Activated naive CD8-positive, alpha-beta T cell treated with anti-CD3 and anti-CD28 coated beads, Interleukin-2, amount 50 U/mL, for 24 hours (primary cell): ENCODE measurements around the gene ERBB4.

Source experiments
- ATAC-seq: fragments of 150-1000 bp; cut with Tn5 transposase; one replicate; pipeline ENCODE4 v1.10.0; 2021
- DNase-seq: peaks from one replicate; pipeline ENCODE4 v3.0.0; 2021
- H3K27ac Mint-ChIP-seq: one replicate; pipeline ENCODE4 v1.8.0; 2021; ENCODE audit warnings: mild to moderate bottlenecking, mixed read lengths
- H3K27me3 Mint-ChIP-seq: one replicate; pipeline ENCODE4 v1.8.0; 2021; ENCODE audit warnings: mixed read lengths
- H3K36me3 Mint-ChIP-seq: one replicate; pipeline ENCODE4 v1.8.0; 2021; ENCODE audit warnings: low read depth, mixed read lengths
- H3K4me1 Mint-ChIP-seq: one replicate; pipeline ENCODE4 v1.8.0; 2021; ENCODE audit warnings: mixed read lengths
- H3K4me3 Mint-ChIP-seq: one replicate; pipeline ENCODE4 v1.8.0; 2021; ENCODE audit warnings: mild to moderate bottlenecking, moderate library complexity, mixed read lengths
- H3K9me3 Mint-ChIP-seq: one replicate; pipeline ENCODE4 v1.8.0; 2021; ENCODE audit warnings: mixed read lengths

Gene ERBB4

DNA sequence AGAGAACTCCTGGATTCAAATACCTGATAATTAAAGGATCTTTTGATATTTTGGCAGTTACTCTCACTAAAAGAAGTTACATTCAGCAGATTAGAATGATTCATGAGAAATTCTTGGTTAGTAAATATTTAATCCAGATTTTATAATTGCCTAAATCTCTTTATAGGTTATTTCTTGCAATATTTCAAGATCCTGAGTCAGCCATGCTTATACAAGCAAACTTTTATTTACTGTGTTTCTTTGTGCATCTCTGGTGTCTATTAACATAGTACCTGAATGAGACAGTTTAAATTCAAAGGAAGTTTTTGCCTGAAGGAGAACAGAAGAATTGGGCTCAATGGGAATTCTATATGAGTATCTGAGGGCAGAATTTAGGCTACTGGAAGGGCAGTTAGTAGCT lies 249.3 kb downstream of the ERBB4 start:
- no peak for DNase-seq
- ATAC-seq = no peak
- no peaks in the 10 kb centered on the region for H3K27me3 Mint-ChIP-seq
- no peak overlapping the region for H3K27ac Mint-ChIP-seq
- no peaks in the 10 kb centered on the region for H3K36me3 Mint-ChIP-seq
- no peak overlapping the region for H3K4me3 Mint-ChIP-seq
- H3K4me1 Mint-ChIP-seq = no peaks in the 10 kb centered on the region
- no peaks in the 10 kb centered on the region for H3K9me3 Mint-ChIP-seq

DNA sequence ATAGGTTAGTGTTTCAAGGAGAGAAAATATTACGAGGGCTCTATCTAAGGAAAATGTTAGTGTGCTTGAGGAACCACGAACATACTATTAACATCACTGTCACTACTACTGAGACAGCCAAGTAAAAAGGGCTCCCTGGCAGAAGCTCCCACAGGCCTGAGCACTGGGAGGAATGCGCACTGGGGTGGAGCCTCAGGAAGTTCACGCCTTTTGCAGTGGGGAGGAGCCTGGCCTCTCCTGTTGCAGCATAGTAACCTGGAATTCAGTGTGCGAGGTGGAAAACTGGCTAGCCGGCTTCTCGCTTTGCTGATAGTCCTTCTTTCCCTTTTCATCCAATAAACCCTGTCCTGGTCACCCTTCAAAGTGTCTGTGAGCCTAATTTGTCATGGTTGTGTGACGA lies 250.3 kb downstream of the ERBB4 start:
- Mint-ChIP-seq H3K36me3 (no peaks in the 10 kb centered on the region), H3K27ac (no peak overlapping the region), H3K9me3 (no peaks in the 10 kb centered on the region), H3K27me3 (no peaks in the 10 kb centered on the region), H3K4me3 (no peak overlapping the region), H3K4me1 (no peaks in the 10 kb centered on the region)
- no peak for DNase-seq
- no peak for ATAC-seq

DNA sequence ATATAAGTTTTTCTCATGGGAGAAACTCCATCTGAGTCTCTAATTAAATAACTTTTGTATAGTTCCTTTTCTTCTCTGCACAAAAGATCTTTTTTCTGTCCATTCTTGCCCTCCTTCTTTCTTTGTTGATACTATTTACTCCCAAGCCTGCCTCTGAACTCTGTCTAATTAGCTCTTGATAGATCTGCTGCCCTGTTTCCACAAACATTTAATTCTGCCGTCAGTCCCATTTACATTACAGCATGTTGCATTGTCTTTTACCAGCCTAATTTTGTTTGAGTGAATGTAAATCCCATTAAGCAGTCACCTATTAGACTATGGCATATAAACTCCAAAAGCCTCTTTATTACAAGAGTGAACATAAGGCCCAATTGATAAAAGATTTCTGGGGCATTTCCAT lies 254.4 kb downstream of the ERBB4 start:
- ATAC-seq = no peak
- no peak overlapping the region for H3K27ac Mint-ChIP-seq

DNA sequence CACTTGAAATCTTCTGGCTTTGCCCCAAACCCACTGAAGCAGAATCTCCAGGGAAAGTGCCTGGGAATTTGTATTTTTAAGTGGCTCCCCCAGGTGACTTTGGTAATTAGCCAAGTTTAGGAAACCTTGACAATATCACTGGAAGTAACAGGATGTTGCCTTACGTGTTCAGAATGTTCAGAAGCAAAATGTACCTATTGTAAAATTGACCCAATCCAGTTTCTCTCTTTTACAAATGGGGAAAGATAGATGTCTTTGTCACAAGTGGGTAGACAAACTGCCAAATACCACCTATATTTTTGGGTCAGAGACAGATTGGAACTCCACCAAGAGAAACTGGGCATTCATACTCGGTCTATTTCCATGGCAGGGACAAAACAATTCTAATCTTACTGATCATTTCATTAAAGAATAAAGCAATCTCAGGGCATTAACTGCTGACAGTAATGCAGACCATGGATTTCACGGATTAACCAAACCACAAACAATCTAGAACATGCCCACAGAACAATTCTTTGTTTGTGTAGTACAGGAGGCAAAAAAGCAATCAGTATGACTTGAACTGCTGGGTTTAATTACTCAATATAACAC lies 255.8 kb downstream of the ERBB4 start:
- H3K9me3 Mint-ChIP-seq = no peaks in the 10 kb centered on the region
- H3K36me3 Mint-ChIP-seq = no peaks in the 10 kb centered on the region
- no peak overlapping the region for H3K27ac Mint-ChIP-seq
- ATAC-seq (no peak), DNase-seq (no peak)
- H3K27me3 Mint-ChIP-seq = no peaks in the 10 kb centered on the region
- H3K4me3 Mint-ChIP-seq = no peak overlapping the region
- H3K4me1 Mint-ChIP-seq = no peaks in the 10 kb centered on the region

More for the DNA sequence above, 254.4 kb downstream of the ERBB4 start:
- H3K4me3 Mint-ChIP-seq = no peak overlapping the region
- H3K4me1 Mint-ChIP-seq = no peaks in the 10 kb centered on the region
- no peaks in the 10 kb centered on the region for H3K36me3 Mint-ChIP-seq
- H3K9me3 Mint-ChIP-seq = no peaks in the 10 kb centered on the region
- no peaks in the 10 kb centered on the region for H3K27me3 Mint-ChIP-seq
- DNase-seq = no peak

DNA sequence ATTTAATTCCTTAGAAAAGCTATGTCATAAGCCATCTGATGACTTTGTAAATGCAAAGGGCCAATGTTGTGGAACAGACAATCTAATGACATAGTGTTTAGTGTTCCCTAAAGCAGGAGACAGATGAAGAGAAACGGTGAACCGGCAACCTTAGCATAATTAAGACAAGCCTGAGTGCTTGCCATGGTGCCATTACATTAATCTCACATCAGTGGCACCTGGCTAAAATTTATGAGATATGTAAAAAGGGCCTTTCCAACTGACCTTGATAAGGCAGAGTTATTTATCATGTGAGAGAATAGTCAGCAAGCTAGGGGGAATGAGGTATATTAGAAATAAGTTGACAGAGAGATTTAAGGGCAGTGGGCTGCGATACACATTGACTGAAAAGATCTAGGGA lies 261.8 kb downstream of the ERBB4 start:
- Mint-ChIP-seq H3K9me3 (no peaks in the 10 kb centered on the region), H3K4me3 (no peak overlapping the region), H3K27me3 (no peaks in the 10 kb centered on the region), H3K36me3 (no peaks in the 10 kb centered on the region), H3K4me1 (no peaks in the 10 kb centered on the region), H3K27ac (no peak overlapping the region)
- DNase-seq (no peak), ATAC-seq (no peak)

DNA sequence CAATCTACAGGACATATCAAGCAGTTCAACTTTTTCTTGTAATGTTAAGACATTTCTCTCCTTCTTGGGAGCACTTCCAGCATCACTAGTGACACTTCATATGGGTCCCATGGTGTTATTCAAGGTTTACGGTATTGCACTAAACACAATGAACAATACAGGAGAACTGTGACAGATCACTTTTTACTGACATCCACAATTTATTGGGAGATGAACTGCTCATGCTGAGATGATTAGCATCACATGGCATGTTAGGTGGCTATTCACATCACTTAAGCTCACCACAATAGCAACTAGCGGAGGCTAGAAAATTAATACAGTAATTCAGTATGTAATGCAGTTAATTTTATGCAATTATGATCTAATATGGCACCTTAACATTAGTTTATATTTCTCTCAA lies 264.4 kb downstream of the ERBB4 start:
- H3K4me1 Mint-ChIP-seq = no peaks in the 10 kb centered on the region
- no peak overlapping the region for H3K27ac Mint-ChIP-seq
- H3K27me3 Mint-ChIP-seq = no peaks in the 10 kb centered on the region
- ATAC-seq (no peak), DNase-seq (no peak)
- no peaks in the 10 kb centered on the region for H3K36me3 Mint-ChIP-seq
- no peak overlapping the region for H3K4me3 Mint-ChIP-seq
- no peaks in the 10 kb centered on the region for H3K9me3 Mint-ChIP-seq

DNA sequence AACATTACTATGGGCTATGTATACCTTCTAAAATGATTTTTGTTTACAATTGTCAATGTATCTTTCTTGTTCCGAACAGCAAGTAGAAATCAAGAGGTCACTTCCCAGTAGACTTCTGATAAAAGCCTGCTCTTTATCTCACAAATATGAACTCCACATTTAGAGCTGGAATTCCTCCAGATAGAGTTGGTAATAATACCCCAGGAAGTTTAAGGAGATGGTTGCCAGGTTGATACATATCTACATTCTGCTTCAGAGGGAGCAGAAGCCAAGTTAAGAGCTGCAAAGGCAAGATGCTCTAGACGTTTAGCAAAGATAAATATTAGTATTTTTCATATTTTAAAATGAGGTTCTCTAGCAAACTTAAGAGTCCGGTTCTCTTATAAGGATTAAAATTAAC lies 267.0 kb downstream of the ERBB4 start:
- no peak overlapping the region for H3K27ac Mint-ChIP-seq
- H3K36me3 Mint-ChIP-seq = no peaks in the 10 kb centered on the region
- H3K9me3 Mint-ChIP-seq = no peaks in the 10 kb centered on the region
- H3K27me3 Mint-ChIP-seq = no peaks in the 10 kb centered on the region
- H3K4me1 Mint-ChIP-seq = no peaks in the 10 kb centered on the region
- no peak for ATAC-seq
- no peak for DNase-seq
- no peak overlapping the region for H3K4me3 Mint-ChIP-seq

DNA sequence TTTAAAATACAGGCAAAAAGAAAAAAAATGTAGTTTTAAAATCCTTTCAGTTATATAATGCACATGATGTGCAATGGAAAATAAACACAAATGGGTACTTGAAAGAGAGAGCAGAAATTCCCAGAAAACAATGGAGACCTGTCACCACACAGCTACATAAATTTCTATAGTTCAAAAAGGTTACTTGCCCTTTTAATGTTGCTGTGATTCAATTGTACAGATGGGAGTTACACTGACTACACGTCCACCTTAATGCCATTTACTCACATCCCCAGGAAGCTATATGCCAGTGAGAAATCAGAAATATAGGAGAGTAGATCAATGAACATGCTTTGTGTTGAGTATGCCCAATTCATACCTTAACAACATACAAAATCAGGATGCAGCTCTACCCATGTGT lies 269.6 kb downstream of the ERBB4 start:
- no peak for DNase-seq
- Mint-ChIP-seq H3K36me3 (no peaks in the 10 kb centered on the region), H3K4me1 (no peaks in the 10 kb centered on the region), H3K27me3 (no peaks in the 10 kb centered on the region), H3K9me3 (no peaks in the 10 kb centered on the region), H3K27ac (no peak overlapping the region), H3K4me3 (no peak overlapping the region)
- ATAC-seq = no peak

DNA sequence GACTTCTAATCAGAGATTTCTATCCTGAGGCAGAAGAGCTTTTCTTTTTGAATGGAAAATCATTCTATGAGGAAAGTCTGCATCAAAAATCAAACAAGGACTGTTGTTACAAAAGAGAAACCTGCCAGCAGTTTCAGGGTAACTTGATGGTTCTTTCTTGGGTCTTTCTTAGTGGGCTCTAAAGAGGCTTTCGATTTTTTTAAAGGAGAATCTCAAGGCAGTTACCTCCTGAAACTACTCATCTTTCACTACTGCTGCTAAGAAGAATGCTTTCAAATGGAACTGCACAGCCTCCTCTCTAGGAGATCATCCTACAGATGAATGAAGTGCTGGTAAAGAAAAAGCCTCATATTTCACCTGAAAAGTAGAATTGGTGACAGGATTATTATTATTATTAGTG lies 272.3 kb downstream of the ERBB4 start:
- no peak for DNase-seq
- H3K27ac Mint-ChIP-seq = no peak overlapping the region

DNA sequence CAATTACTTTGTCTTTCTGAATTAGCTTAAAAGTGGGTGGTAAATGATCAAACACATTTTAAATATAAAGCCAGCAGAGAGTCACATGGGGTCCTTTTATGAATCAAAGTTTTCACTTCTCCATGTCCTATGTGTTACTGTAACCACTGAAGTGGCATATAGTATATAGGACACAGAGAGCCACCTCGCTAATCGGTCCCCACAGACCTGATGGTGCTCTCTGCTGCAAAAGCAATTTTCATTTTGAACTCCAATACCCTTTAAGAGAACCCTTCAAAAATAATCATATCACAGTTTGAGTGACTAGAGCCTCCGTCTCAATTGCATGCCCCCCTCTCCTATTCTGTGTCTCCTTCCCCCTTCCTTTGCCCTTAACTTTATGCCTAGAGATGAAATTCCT lies 272.8 kb downstream of the ERBB4 start:
- Mint-ChIP-seq H3K4me1 (no peaks in the 10 kb centered on the region), H3K4me3 (no peak overlapping the region), H3K27ac (no peak overlapping the region), H3K9me3 (no peaks in the 10 kb centered on the region), H3K36me3 (no peaks in the 10 kb centered on the region), H3K27me3 (no peaks in the 10 kb centered on the region)
- DNase-seq = no peak
- no peak for ATAC-seq

More for the DNA sequence above, 272.3 kb downstream of the ERBB4 start:
- Mint-ChIP-seq H3K9me3 (no peaks in the 10 kb centered on the region), H3K36me3 (no peaks in the 10 kb centered on the region), H3K4me1 (no peaks in the 10 kb centered on the region), H3K4me3 (no peak overlapping the region), H3K27me3 (no peaks in the 10 kb centered on the region)
- ATAC-seq = no peak

DNA sequence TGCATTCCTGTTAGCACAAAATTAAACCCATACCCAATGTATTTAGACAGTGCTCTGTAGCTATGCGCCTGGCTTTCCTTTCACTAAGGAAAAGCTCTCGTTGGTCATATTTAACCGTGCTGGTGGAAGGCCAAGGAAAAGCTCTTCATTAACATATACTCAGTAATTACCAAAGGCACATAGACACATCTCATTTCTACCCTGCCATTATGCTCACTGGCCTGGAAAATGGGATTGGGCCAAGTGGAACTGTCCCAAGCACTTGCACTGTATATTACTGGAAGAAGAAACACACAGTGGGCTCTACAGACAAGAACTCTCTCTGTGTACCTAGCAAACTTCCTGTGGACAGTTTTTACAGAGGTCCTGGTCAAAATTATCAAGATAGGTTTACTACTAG lies 274.4 kb downstream of the ERBB4 start:
- H3K36me3 Mint-ChIP-seq = no peaks in the 10 kb centered on the region

DNA sequence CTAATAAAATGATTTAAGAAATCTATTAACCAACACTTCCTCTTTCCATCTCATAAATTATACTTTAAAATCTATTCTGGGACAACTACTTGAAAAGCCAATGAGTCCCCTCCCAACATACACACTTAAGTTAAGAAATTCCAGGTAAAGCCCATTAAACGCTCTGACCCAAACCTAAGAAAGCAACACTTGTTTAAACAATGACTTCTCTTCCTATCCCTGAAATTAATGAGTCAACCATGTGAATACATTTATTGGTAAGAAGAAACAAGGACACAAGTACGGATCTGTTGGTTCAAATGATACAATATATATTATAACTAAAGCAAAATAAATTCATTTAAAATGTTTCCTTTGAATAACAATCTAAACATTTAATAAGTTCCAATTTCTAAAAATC lies 279.4 kb downstream of the ERBB4 start:
- DNase-seq (no peak), ATAC-seq (no peak)
- Mint-ChIP-seq H3K4me3 (no peak overlapping the region), H3K36me3 (no peaks in the 10 kb centered on the region), H3K27ac (no peak overlapping the region), H3K27me3 (no peaks in the 10 kb centered on the region), H3K4me1 (no peaks in the 10 kb centered on the region), H3K9me3 (no peaks in the 10 kb centered on the region)

More for the DNA sequence above, 274.4 kb downstream of the ERBB4 start:
- ATAC-seq (no peak), DNase-seq (no peak)
- Mint-ChIP-seq H3K27ac (no peak overlapping the region), H3K4me1 (no peaks in the 10 kb centered on the region), H3K9me3 (no peaks in the 10 kb centered on the region), H3K4me3 (no peak overlapping the region), H3K27me3 (no peaks in the 10 kb centered on the region)

DNA sequence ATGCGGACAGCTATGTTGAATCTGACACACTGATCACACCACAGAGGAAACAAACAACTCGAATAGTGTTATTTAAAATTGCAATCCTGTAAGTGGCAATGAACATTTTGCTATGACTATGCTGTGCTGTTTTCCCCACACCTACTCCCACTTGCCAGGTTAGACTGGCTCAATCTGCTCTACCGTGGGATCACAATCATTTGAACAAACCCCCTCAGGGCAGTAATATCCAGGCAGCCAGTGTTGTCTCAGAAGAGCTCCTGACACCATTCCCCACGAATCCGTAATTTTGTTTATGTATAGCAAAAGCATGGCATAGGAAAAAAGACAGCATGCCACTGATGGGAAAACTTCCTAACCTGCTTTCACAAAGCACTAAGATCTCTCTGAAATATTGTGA lies 284.3 kb downstream of the ERBB4 start:
- ATAC-seq (no peak), DNase-seq (no peak)
- no peaks in the 10 kb centered on the region for H3K9me3 Mint-ChIP-seq
- H3K4me3 Mint-ChIP-seq = no peak overlapping the region
- no peaks in the 10 kb centered on the region for H3K36me3 Mint-ChIP-seq
- no peak overlapping the region for H3K27ac Mint-ChIP-seq
- no peaks in the 10 kb centered on the region for H3K4me1 Mint-ChIP-seq
- no peaks in the 10 kb centered on the region for H3K27me3 Mint-ChIP-seq

DNA sequence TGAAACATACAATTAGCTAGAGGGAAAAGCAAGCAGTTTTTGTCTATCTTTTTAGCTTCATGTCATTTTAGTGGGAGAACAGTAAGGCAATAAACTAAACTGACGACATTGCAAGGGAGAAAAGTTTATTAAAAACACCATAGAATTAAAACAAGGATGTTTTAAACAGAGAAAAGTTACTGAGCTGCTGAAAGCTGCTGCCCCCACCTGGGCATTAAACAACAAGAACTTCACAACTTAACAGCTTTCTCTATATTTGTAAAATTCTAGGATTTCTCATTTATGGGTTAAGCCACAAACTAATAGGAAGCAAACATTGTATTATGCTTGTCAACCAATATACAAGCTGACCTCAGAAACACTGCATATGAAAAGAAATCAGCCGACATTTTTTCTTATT lies 289.2 kb downstream of the ERBB4 start:
- Mint-ChIP-seq H3K27me3 (no peaks in the 10 kb centered on the region), H3K9me3 (no peaks in the 10 kb centered on the region), H3K4me3 (no peak overlapping the region), H3K36me3 (no peaks in the 10 kb centered on the region), H3K4me1 (no peaks in the 10 kb centered on the region), H3K27ac (no peak overlapping the region)
- ATAC-seq (no peak), DNase-seq (no peak)

DNA sequence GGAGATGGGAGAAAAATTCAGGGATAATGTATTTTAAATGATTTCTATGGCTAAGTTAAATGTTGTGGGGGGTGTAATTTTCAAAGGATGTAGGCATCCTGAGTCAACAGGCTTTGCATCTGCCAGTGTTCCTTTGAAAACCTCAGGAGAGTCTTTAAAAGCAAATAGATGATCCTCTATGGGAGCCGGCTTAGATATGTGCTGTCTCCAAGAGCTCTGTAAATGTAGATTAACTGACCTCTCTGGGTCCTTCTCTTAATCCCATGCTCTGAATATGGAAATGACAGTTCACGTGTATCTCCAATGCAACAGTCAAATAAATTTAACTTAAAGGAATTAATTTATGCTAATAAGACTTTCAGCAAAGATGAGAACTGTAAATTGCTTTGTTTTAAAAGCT lies 292.7 kb downstream of the ERBB4 start:
- no peak overlapping the region for H3K4me3 Mint-ChIP-seq
- H3K27ac Mint-ChIP-seq = no peak overlapping the region
- no peaks in the 10 kb centered on the region for H3K9me3 Mint-ChIP-seq
- no peaks in the 10 kb centered on the region for H3K36me3 Mint-ChIP-seq
- H3K27me3 Mint-ChIP-seq = no peaks in the 10 kb centered on the region
- ATAC-seq (no peak), DNase-seq (no peak)
- H3K4me1 Mint-ChIP-seq = no peaks in the 10 kb centered on the region

DNA sequence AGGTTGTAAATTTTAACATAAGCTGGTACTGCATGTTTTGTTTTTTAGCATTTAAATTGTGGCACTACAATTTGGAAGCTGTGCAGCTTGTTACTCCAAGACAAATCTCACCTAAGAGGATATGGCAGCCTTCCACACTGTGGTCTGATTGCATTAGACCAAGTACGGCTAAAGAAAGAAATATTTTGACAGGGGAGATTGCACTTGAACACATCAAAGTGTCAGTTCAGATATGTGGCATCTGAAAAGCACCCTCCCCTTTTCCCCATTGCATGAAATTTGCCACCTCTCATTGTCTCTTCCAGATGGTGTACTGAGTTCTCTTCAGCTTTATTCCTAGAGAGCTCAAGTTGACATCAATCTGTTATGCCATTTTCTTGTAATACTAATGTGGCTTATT lies 295.9 kb downstream of the ERBB4 start:
- peaks cover 4% of the 10 kb centered on the region for H3K9me3 Mint-ChIP-seq
- ATAC-seq = no peak

More for the DNA sequence above, 295.9 kb downstream of the ERBB4 start:
- no peak overlapping the region for H3K4me3 Mint-ChIP-seq
- no peak for DNase-seq
- no peaks in the 10 kb centered on the region for H3K4me1 Mint-ChIP-seq
- no peaks in the 10 kb centered on the region for H3K36me3 Mint-ChIP-seq
- H3K27ac Mint-ChIP-seq = no peak overlapping the region
- H3K27me3 Mint-ChIP-seq = no peaks in the 10 kb centered on the region
